ENCODE data around the gene NDUFAF7.
A peak's percentile ranks its signal among the peaks of the same experiment; 100 is the strongest.
"Not testable (repeated sequence)": the region's sequence is repeated elsewhere in the genome, so short reads cannot be mapped to it uniquely, and the experiment has no call there.

NDUFAF7 gene, protein sequence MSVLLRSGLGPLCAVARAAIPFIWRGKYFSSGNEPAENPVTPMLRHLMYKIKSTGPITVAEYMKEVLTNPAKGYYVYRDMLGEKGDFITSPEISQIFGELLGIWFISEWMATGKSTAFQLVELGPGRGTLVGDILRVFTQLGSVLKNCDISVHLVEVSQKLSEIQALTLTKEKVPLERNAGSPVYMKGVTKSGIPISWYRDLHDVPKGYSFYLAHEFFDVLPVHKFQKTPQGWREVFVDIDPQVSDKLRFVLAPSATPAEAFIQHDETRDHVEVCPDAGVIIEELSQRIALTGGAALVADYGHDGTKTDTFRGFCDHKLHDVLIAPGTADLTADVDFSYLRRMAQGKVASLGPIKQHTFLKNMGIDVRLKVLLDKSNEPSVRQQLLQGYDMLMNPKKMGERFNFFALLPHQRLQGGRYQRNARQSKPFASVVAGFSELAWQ

DNA sequence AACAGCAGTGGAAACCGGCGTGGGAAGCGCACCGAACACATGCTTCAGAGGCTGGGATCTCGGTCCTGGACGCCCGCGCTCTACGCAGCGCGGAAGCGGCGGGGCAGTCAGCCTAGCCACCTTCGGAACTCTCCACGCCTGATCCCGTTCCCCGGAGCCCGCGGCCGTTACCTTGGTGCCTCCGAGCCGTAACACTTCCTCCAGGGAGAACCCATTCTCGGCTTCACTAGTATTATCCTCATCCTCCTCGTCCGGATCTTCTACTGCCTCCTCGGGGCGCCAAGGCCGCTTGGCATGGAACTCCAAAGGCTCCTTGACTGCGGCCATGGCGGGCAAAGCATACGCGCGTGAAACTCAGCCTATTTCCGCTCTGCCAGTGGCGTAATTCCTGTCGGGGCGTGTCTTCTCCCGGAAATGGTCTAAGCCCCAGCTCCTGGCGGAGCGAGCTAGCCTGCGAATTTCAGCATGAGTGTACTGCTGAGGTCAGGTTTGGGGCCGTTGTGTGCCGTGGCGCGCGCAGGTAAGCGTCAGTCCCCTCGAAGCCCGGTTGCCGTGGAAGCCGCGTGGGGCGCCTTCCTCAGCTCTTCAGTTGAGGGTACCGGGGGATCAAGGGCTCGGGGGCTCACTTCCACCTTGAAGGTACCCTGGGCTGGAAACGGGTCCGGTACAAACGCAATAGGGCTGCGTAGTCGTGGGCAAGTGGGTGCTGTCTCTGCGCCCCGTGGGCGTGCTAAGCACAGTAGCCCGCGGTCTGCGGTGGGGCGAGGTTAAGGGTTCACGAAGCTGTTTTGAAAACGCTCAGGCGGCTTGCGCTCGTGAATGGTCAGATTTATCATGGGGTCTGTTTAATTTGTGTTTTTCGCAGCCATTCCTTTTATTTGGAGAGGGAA, at the start of gene NDUFAF7, which contains the start of gene CEBPZ:
NDUFAF7 (plus strand) TSS at position 418 of the 890 bp plus-strand sequence; CDS start at position 466, 48 bp downstream.
CEBPZ (minus strand) TSS at position 356 of the 890 bp plus-strand sequence; CDS start at position 327, 29 bp downstream.
- DNase-seq, result peak; percentile 93

DNA sequence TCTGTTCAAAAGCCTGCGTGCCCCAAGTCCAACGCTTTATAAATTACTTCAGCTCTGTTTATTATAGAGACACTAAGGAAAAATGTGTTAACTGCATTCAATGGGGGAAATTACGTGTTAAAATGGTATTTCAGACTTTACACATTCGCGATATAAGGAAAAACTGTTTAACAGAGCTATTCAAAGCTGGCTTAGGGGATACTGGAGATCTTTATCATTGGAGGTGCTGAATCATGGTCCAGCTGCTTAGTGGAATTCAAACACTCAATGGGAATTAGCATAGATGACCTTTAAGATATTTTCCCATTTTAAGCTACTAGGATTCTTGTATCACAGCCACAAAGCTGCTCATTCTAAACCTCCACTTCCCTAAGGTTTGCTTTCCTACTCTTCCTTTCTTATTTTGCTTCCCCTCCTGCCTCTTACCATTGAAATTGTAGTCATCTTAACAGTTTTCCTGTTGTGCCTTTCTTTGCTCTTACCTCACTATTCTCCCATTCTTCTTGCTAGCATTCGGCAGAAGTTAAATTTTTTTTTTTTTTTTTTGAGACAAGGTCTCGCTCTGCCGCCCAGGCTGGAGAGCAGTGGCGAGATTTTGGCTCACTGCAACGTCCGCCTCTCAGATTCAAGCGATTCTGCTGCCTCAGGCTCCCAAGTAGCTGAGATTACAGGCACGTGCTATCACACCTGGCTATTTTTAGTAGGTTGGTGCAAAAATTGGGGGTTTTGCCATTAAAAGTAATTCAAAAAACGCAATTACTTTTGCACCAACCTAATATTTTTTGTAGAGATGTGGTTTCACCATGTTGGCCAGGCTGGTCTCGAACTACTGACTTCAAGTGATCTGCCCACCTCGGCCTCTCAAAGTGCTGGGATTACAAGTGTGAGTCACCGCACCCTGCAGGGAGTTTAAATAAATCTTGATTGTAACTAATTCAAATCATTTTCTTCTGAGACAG, 49.5 kb upstream of the NDUFAF7 start:
- no peak for DNase-seq

DNA sequence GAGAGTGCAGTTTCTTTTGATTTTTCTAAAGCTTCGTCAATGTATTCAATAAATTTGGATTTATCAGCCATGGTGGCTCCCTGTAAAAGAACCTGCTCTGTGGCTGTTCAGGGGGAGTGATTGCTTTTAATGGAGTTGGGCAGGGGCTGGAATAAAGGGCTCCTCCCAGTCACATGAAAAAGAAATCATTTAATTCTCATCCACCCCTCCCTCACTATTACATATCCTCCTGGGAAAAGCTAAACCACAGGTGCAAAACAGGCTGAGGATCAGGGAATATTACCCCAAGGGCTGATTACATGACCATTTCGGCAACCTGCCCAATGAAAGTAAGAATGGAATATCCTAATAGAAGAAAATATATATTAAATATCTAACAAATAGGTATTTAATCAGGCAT, 42.9 kb upstream of the NDUFAF7 start, which contains the start of gene SULT6B1:
SULT6B1 (minus strand) TSS at position 101 of the 400 bp plus-strand sequence; CDS start at position 71, 30 bp downstream.
- no peak for DNase-seq

- peak; percentile 18 for DNase-seq
Observed at GRCh38 chr2:37189452-37190153, 41.9 kb upstream of the NDUFAF7 start.

GRCh38 chr2:37190290-37190689, 41.2 kb upstream of the NDUFAF7 start:
- DNase-seq, result no peak

DNA sequence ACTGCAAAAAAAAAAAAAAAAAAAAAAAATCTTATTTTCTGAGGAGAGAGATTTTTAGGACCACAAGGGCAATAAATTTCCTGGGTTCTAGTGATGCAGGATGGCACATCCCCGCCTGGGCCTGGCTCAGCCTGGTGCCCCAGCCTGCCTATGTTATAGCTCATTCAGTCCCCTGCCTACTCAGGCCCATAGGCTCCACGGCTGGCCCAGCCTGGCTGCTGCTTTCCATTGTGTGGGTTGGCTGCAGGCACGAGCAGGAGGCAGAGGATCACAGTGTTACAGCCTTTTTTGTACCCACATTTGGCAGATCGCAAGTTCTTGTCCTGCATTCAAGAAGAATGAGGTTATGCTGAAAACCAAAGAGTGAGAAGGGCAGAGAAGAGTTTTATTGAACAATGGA, 40.2 kb upstream of the NDUFAF7 start:
- no peak for DNase-seq

GRCh38 chr2:37191747-37192146, 39.7 kb upstream of the NDUFAF7 start:
- DNase-seq, result no peak

- no peak for DNase-seq
Observed at GRCh38 chr2:37192551-37192950, 38.9 kb upstream of the NDUFAF7 start.

DNA sequence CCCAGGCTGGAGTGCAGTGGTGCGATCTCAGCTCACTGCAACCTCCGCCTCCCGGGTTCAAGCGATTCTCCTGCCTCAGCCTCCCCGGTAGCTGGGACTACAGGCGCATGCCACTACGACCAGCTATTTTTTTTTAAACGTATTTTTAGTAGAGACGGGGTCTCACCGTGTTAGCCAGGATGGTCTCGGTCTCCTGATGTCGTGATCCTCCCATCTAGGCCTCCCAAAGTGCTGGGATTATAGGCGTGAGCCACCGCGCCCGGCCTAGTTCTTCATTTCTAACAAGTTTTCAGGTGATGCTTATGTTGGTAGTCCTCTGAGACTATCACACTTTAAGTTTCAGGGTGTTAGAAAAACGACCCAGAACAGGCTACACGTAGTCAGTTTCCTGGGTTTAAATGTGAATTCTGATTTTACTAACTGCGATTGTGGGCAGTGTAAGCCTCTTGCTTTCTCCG, 35.6 kb upstream of the NDUFAF7 start:
- not testable (repeated sequence) for DNase-seq

GRCh38 chr2:37196320-37197195, 34.9 kb upstream of the NDUFAF7 start, which contains the start of gene CEBPZOS:
CEBPZOS (plus strand) TSS chr2:37196496; CDS start chr2:37199705, 3,209 bp downstream.
- DNase-seq, result peak; percentile 92

DNA sequence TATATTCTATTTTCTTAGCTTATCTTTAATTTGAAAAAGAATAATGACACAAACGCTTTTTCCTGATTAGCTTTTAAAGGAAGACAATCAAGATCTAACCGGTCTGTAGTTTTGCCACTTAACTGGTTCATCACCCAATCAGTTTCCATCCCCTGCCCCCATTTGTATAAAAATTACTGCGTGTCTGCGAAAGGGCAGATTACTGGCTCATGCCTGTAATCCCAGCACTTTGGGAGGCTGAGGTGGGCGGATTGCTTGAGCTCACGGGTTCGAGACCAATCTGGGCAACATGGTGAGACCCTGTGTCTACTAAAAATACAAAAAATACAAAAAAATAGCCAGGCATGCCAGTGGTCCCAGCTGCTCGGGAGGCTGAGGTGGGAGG, 32.8 kb upstream of the NDUFAF7 start:
- DNase-seq, result no peak

DNA sequence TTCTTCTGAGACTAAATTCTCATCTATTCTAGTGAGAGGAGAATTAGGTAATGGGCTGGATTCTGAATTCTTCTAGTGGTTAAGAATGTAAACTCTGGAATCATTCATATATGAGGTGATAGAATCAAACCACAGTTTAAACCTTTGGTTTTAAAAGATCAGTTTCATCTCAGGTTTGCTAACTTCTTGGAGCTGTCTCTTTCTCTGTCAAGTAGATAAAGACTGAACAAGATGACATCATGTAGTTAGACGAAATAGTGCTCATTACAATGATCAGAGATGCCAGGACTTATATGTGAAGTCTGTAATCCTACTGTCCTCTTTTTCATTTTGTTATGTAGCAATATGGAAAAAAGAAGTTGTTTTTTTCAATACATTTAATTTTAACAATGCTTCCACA, 30.2 kb upstream of the NDUFAF7 start:
- peak; percentile 18 for DNase-seq

GRCh38 chr2:37201766-37202165, 29.7 kb upstream of the NDUFAF7 start:
- DNase-seq, result peak; percentile 24

DNA sequence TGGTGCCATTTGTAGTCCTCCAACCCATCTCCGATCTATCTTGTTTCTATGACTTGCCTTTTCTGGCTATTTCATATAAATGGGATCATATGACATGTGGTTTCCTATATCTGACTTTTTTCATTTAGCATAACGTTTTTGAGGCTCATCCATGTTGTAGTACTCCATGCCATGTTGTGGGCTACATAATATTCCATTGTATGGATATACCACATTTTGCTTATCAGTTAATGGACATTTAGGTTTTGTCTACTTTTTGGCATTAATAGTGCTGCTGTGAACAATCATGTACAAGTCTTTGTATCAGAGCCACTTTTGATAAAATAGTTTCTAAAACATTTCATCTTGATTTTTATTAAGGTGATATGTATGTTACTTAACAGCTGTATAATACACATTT, 27.8 kb upstream of the NDUFAF7 start:
- no peak for DNase-seq

DNA sequence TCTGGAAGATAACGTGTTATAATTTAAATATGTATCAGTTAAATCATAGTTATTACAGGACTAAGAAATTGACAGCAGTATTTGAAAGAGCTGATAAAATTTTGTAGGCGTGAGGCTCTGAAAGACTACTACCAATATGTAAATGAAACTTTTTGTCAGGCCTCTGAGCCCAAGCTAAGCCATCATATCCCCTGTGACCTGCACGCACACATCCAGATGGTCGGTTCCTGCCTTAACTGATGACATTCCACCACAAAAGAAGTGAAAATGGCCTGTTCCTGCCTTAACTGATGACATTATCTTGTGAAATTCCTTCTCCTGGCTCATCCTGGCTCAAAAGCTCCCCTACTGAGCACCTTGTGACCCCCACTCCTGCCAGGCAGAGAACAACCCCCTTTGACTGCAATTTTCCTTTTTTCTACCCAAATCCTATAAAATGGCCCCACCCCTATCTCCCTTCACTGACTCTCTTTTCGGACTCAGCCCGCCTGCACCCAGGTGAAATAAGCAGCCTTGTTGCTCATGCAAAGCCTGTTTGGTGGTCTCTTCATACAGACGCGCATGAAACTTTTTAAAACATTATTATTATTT, 26.3 kb upstream of the NDUFAF7 start:
- DNase-seq, result not testable (repeated sequence)

GRCh38 chr2:37205689-37206341, 25.6 kb upstream of the NDUFAF7 start:
- DNase-seq, result no peak

GRCh38 chr2:37206760-37207159, 24.7 kb upstream of the NDUFAF7 start:
- not testable (repeated sequence) for DNase-seq

GRCh38 chr2:37211212-37211611, 20.2 kb upstream of the NDUFAF7 start:
- no peak for DNase-seq

- DNase-seq, result no peak
Observed at GRCh38 chr2:37211939-37212338, 19.5 kb upstream of the NDUFAF7 start.
